K562 (cell line): Measurements from ENCODE around the gene TRPM2. TPM values are rescaled to one million over a fixed set of nuclear protein-coding genes. Genes with fewer than 3 reads are reported as not detected.

Experiments used
- ATAC-seq: fragments of 200-7000 bp; cut with Tn5 transposase; 3 replicates; pipeline ENCODE4 v1.9.1; 2020; ENCODE audit warnings: moderate library complexity
- BruUV-seq: library from RNA; stranded (reverse); fragments of 400-500 nt; replicated peaks from 2 replicates; lab custom pipeline; 2021; lab: Mats Ljungman, UMichigan
- CTCF ChIA-PET: fragments of 300-600 bp; formaldehyde crosslinking; extraction: SDS; loops from one replicate; lab custom pipeline; 2021; ENCODE audit warnings: low intra/inter-chr PET ratio; lab: Yijun Ruan, JAX
- POLR2A ChIA-PET: fragments of 300-600, 350-650 bp; sonication (Branson Sonifier 250); formaldehyde crosslinking; extraction: SDS; loops from one replicate; lab custom pipeline; 2021; ENCODE audit warnings: antibody characterized with exemption, inconsistent platforms; lab: Yijun Ruan, JAX
- DNase-seq, 4 experiments: peaks; one replicate each; pipeline versions ENCODE4 v3.0.0 to v3.0.0-alpha.2; 2011 to 2018; ENCODE audit warnings: low spot score in 3 of 4, mixed read lengths in 3 of 4; ENCODE audit errors: extremely low read depth in 1 of 4
- FAIRE-seq: peaks from 2 replicates; lab custom pipeline; 2011; peaks lifted over from hg19 to GRCh38; lab: Jason Lieb, UNC
- H2AFZ ChIP-seq: 2 replicates; pipeline ENCODE4 v1.6.0; 2011; ENCODE audit warnings: low read depth, low read length, control low read depth, inconsistent platforms
- H3K27ac ChIP-seq: fragments of 200-600 bp; 3 replicates; pipeline ENCODE4 v1.8.0; 2011; ENCODE audit warnings: low read depth, mild to moderate bottlenecking, control low read depth, inconsistent platforms, low read length, moderate library complexity, mixed read lengths; ENCODE audit errors: extremely low read depth
- H3K27me3 ChIP-seq, 2 experiments: fragments of 300-600 bp in 1 of 2; 2 replicates in 1 of 2; 3 replicates in 1 of 2; pipeline versions ENCODE4 v1.6.0 to v1.8.0; 2011; ENCODE audit warnings: inconsistent platforms in 2 of 2, low read length in 2 of 2, mild to moderate bottlenecking in 1 of 2, mixed read lengths in 1 of 2, moderate library complexity in 1 of 2; ENCODE audit not compliant: control insufficient read depth in 2 of 2, insufficient read depth in 2 of 2
- H3K36me3 ChIP-seq: fragments of 300-600 bp; 3 replicates; pipeline ENCODE4 v1.8.0; 2011; ENCODE audit warnings: mild to moderate bottlenecking, low read length, inconsistent platforms; ENCODE audit not compliant: control insufficient read depth, insufficient read depth
- H3K4me1 ChIP-seq, 2 experiments: fragments of 200-600 bp in 1 of 2; replicated peaks in 1 of 2; 2 replicates in 1 of 2; 3 replicates in 1 of 2; pipeline versions ENCODE4 v1.5.1 to v1.8.0; 2011; ENCODE audit warnings: inconsistent platforms in 2 of 2, low read length in 2 of 2, mild to moderate bottlenecking in 1 of 2, mixed read lengths in 1 of 2, moderate library complexity in 1 of 2; ENCODE audit not compliant: control insufficient read depth in 2 of 2, insufficient read depth in 2 of 2
- H3K4me2 ChIP-seq: 2 replicates; pipeline ENCODE4 v1.6.1; 2011; ENCODE audit warnings: low read length, control low read depth, inconsistent platforms, mixed read lengths; ENCODE audit not compliant: insufficient read depth
- H3K4me3 ChIP-seq: fragments of 200-600 bp; sonication (generic), shearing (Covaris generic); 2 replicates; pipeline ENCODE4 v1.5.1; 2016; ENCODE audit warnings: control low read depth, inconsistent platforms
- H3K79me2 ChIP-seq: fragments of 200-600 bp; 3 replicates; pipeline ENCODE4 v1.8.0; 2011; ENCODE audit warnings: low read length, inconsistent platforms; ENCODE audit not compliant: control insufficient read depth, insufficient read depth
- H3K9ac ChIP-seq, 2 experiments: 2 replicates each; pipeline versions ENCODE4 v1.6.0 to v1.6.1; 2011; ENCODE audit warnings: low read depth in 2 of 2, low read length in 2 of 2, control low read depth in 1 of 2, inconsistent platforms in 1 of 2, mild to moderate bottlenecking in 1 of 2, mixed read lengths in 1 of 2; ENCODE audit not compliant: insufficient read depth in 1 of 2
- H3K9me1 ChIP-seq: one replicate; pipeline ENCODE4 v1.6.0; 2011; ENCODE audit warnings: inconsistent platforms, mild to moderate bottlenecking, low read length, moderate library complexity; ENCODE audit not compliant: control insufficient read depth, insufficient read depth
- H3K9me3 ChIP-seq: replicated peaks from 2 replicates; pipeline ENCODE4 v1.5.1; 2011; ENCODE audit warnings: low read depth, low read length, inconsistent platforms; ENCODE audit not compliant: control insufficient read depth, insufficient read depth
- H4K20me1 ChIP-seq: replicated peaks from 2 replicates; pipeline ENCODE4 v1.6.1; 2011; ENCODE audit warnings: low read length, inconsistent platforms, mixed read lengths; ENCODE audit not compliant: control insufficient read depth, insufficient read depth
- DMBX1 ChIP-seq: fragments of 250-450 bp; sonication (Bioruptor Pico); IDR thresholded peaks from 2 replicates; pipeline ENCODE4 v1.8.0; 2022; ENCODE audit warnings: inconsistent platforms, mild to moderate bottlenecking, moderate library complexity, borderline replicate concordance
- HLTF ChIP-seq: fragments of 450-650 bp; IDR thresholded peaks from 2 replicates; pipeline ENCODE4 v1.6.1; 2016
- NCOA1 ChIP-seq: fragments of 450-650 bp; IDR thresholded peaks from 2 replicates; pipeline ENCODE4 v1.6.1; 2016; ENCODE audit warnings: low read depth
- RBM39 ChIP-seq: fragments of 200-400 bp; formaldehyde crosslinking; optimal IDR thresholded peaks from 2 replicates; pipeline ENCODE3; 2018; ENCODE audit warnings: low read depth, low read length
- SOX6 ChIP-seq: fragments of 450-650 bp; IDR thresholded peaks from 2 replicates; pipeline ENCODE4 v1.6.1; 2014; ENCODE audit warnings: mild to moderate bottlenecking
- STAT5B ChIP-seq: fragments of 250-450 bp; sonication (Bioruptor Pico); IDR thresholded peaks from 2 replicates; pipeline ENCODE4 v1.8.0; 2021; ENCODE audit warnings: mild to moderate bottlenecking, inconsistent platforms
- ZNF134 ChIP-seq: fragments of 250-450 bp; sonication (Bioruptor Pico); conservative IDR thresholded peaks from 2 replicates; pipeline ENCODE4 v1.4.0; 2020
- ZNF146 ChIP-seq: IDR thresholded peaks from one replicate; pipeline ENCODE4 v1.6.1; 2018; ENCODE audit warnings: missing compliant biosample characterization; ENCODE audit not compliant: unreplicated experiment
- WGBS: fragments of 100-300 bp; shearing (Covaris generic); methylation state at CpG from one replicate; pipeline ENCODE4 v1.1.6; 2016; ENCODE audit warnings: low coverage, mixed read lengths; ENCODE audit not compliant: insufficient coverage; ENCODE audit errors: missing lambda C conversion rate; 5-methylcytosine and 5-hydroxymethylcytosine counted together
- in situ Hi-C: fragments of 300-500 bp; cut with MboI; formaldehyde crosslinking; loops from 4 replicates; pipeline ENCODE4 v1.15.0; 2018; ENCODE audit warnings: inconsistent platforms, mixed read lengths
- intact Hi-C: fragments of 100-400 bp; cut with micrococcal nuclease; formaldehyde crosslinking; loops from 2 replicates; pipeline ENCODE4 v1.14.2; 2022
- polyA plus RNA-seq, 8 experiments: library from polyadenylated mRNA; depleted of rRNA in 4 of 8; stranded (reverse) in 5 of 8; unstranded in 3 of 8; fragments of >200 nt; fragmentation: Nextera tagmentation in 2 of 8; fragmentation: Illumina TruSeq in 1 of 8; extraction: Ambion mirVana in 2 of 8; extraction: Trizol in 1 of 8; gene quantifications; 2 replicates each; pipeline versions ENCODE4 v1.2.1 to v1.2.3, GENCODE V29; 2011 to 2014; ENCODE audit warnings: inconsistent platforms in 1 of 8, missing spikeins in 1 of 8
- total RNA-seq, 7 experiments: library from RNA; depleted of rRNA in 6 of 7; stranded (reverse); fragments of >200 nt in 6 of 7; fragmentation: Illumina TruSeq in 2 of 7; extraction: Trizol in 2 of 7; gene quantifications; 2 replicates each; pipeline versions ENCODE4 v1.2.1 to v1.2.3, GENCODE V29; 2011 to 2021; ENCODE audit warnings: low replicate concordance in 1 of 7

TRPM2 gene
- total and polyA plus RNA-seq, 9 of the 15 experiments (the other 6 are each of a cell fraction or from before 2014, with no cell fraction given), result 0.33 to 2.1 (median 0.98) TPM; not detected in 2

DNA sequence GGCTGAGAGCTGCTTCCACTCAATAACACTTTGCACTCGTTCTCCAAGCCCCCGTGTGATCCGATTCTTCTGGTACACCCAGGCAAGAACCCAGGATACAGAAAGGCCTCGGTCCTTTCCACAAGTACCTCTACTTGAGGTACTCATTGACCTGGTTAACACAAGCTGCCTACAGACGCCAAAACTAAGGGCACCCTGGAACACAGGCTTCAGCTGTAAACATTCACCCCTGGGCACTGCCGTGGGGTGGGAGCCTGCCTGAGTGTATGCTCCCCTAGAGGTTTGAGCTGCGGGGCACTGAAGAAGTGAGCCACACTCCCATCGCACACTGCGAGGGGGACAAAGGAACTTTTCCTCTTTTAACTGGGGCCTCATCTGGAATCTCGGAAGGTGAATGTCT is 132.4 kb downstream of the TRPM2 start:
- CTCF ChIA-PET, result interaction anchor here (0.8 kb wide), 1 partner anchor 216 kb away, joined by 3 read pairs; no protein-coding TSS in a partner anchor
- intact Hi-C loops, result no loop called here
- Histone ChIP-seq H3K27me3 (peaks cover 11 to 44% of the 10 kb centered on the region in 2 experiments; a peak in 4 of 5 replicates), H3K4me1 (peaks cover 0 to 10% of the 10 kb centered on the region in 2 experiments; a peak in 3 of 5 replicates), H3K9me3 (no peaks in the 10 kb centered on the region), H2AFZ (peak overlapping the region; percentile 43; the same call in 1 of the 2 replicates), H3K79me2 (no peaks in the 10 kb centered on the region), H3K27ac (no peak overlapping the region), H3K9me1 (no peaks in the 10 kb centered on the region), H3K4me3 (no peak overlapping the region; the same call in 1 of the 2 replicates), H3K36me3 (no peaks in the 10 kb centered on the region), H4K20me1 (no peaks in the 10 kb centered on the region), H3K9ac (no peak overlapping the region; a peak in 1 of 4 replicates), H3K4me2 (peak overlapping the region; percentile 43; the same call in 1 of the 2 replicates)
- BruUV-seq, result no TSS peak
- no peak for DNase-seq
- 14% methylated on average over 10 of the region's 10 CpGs for WGBS
- POLR2A ChIA-PET, result no interaction called here
- TF ChIP-seq DMBX1 (CRISPR knock-in tag) (no peak), RBM39 (no peak), SOX6 (no peak), HLTF (no peak), NCOA1 (no peak), ZNF134 (CRISPR knock-in tag) (no peak), STAT5B (CRISPR knock-in tag) (no peak), ZNF146 (no peak)
- in situ Hi-C loops, result no loop called here
- FAIRE-seq, result no peak
- no peak for ATAC-seq
